ENCODE data around the gene EWSR1. TPM values are rescaled to one million over a fixed set of nuclear protein-coding genes. Genes with fewer than 3 reads are reported as not detected.

The EWSR1 gene
- total RNA-seq, 4 donors from 2014 or later, result 183 to 203 (median 198) TPM

- no peak for DNase-seq (ENCODE audit: extremely low spot score)
- H3K27ac ChIP-seq (replicated peaks in 1 of 4), result no peak overlapping the region
- H3K4me3 ChIP-seq, result no peak overlapping the region
- no peaks in the 10 kb centered on the region for H3K4me1 ChIP-seq
- intact Hi-C loops (cut with DNase I), result no loop called here
- no peaks in the 10 kb centered on the region for H3K27me3 ChIP-seq
- peaks cover 7 to 26% (median 22%) of the 10 kb centered on the region in 4 donors for H3K36me3 ChIP-seq
- no peak for TF ChIP-seq POLR2A (IDR thresholded peaks at IDR 0.05; ENCODE audit: low read depth)
- TF ChIP-seq POLR2AphosphoS5 (IDR thresholded peaks at IDR 0.05), result no peak
- no peak for TF ChIP-seq EP300 (IDR thresholded peaks at IDR 0.05)
- TF ChIP-seq CTCF (IDR thresholded peaks at IDR 0.05), result no peak
- no peaks in the 10 kb centered on the region for H3K9me3 ChIP-seq
- WGBS, result 74% methylated on average over 6 of the region's 8 CpGs
Measured at GRCh38 chr22:29256606-29257325, 11.3 kb upstream of the EWSR1 start.

GRCh38 chr22:29257751-29258181 is 10.3 kb upstream of the EWSR1 start:
- DNase-seq (ENCODE audit: extremely low spot score), result no peak
- TF ChIP-seq EP300 (IDR thresholded peaks at IDR 0.05), result no peak
- TF ChIP-seq CTCF (IDR thresholded peaks at IDR 0.05), result no peak
- TF ChIP-seq POLR2AphosphoS5 (IDR thresholded peaks at IDR 0.05), result no peak
- no peak for TF ChIP-seq POLR2A (IDR thresholded peaks at IDR 0.05; ENCODE audit: low read depth)
- H3K4me3 ChIP-seq, result no peak overlapping the region
- H3K27me3 ChIP-seq, result no peaks in the 10 kb centered on the region
- peaks cover 7 to 26% (median 22%) of the 10 kb centered on the region in 4 donors for H3K36me3 ChIP-seq
- H3K4me1 ChIP-seq, result no peaks in the 10 kb centered on the region
- H3K9me3 ChIP-seq, result no peaks in the 10 kb centered on the region
- H3K27ac ChIP-seq (replicated peaks in 1 of 4), result no peak overlapping the region
- 92% methylated on average over 7 of the region's 8 CpGs for WGBS
- intact Hi-C loops (cut with DNase I), result no loop called here

- Histone ChIP-seq H3K9me3 (no peaks in the 10 kb centered on the region), H3K27me3 (no peaks in the 10 kb centered on the region), H3K27ac (replicated peaks in 1 of 4) (no peak overlapping the region), H3K36me3 (peaks cover 7 to 32% (median 26%) of the 10 kb centered on the region in 4 donors), H3K4me3 (no peak overlapping the region), H3K4me1 (no peaks in the 10 kb centered on the region)
- no peak for DNase-seq (ENCODE audit: extremely low spot score)
- TF ChIP-seq POLR2AphosphoS5 (IDR thresholded peaks at IDR 0.05) (no peak), EP300 (IDR thresholded peaks at IDR 0.05) (no peak), CTCF (IDR thresholded peaks at IDR 0.05) (no peak), POLR2A (IDR thresholded peaks at IDR 0.05; ENCODE audit: low read depth) (no peak)
- 100% methylated on average over 1 of the region's 17 CpGs for WGBS
- intact Hi-C loops (cut with DNase I), result no loop called here
Measured at GRCh38 chr22:29258407-29259252, 9.4 kb upstream of the EWSR1 start.

- WGBS, result 90% methylated on average over 10 of the region's 11 CpGs
- intact Hi-C loops (cut with DNase I), result no loop called here
- Histone ChIP-seq H3K4me1 (no peaks in the 10 kb centered on the region), H3K9me3 (no peaks in the 10 kb centered on the region), H3K4me3 (no peak overlapping the region), H3K27ac (replicated peaks in 1 of 4) (no peak overlapping the region), H3K36me3 (peaks cover 7 to 39% (median 33%) of the 10 kb centered on the region in 4 donors), H3K27me3 (no peaks in the 10 kb centered on the region)
- DNase-seq (ENCODE audit: extremely low spot score), result no peak
- TF ChIP-seq POLR2A (IDR thresholded peaks at IDR 0.05; ENCODE audit: low read depth) (no peak), CTCF (IDR thresholded peaks at IDR 0.05) (no peak)
Measured at GRCh38 chr22:29259253-29259899, 8.7 kb upstream of the EWSR1 start.
